GM12864 (cell line): Measurements from ENCODE around the gene XPO1.
A peak's percentile ranks its signal among the peaks of the same experiment; 100 is the strongest.
"Not testable (repeated sequence)": the region's sequence is repeated elsewhere in the genome, so short reads cannot be mapped to it uniquely, and the experiment has no call there.

Experiments
- DNase-seq: peaks from one replicate; pipeline ENCODE4 v3.0.0-alpha.2; 2011; ENCODE audit warnings: low read depth
- H3K4me3 ChIP-seq: 2 replicates; pipeline ENCODE4 v1.5.1; 2011; ENCODE audit warnings: mild to moderate bottlenecking, low read depth, low read length, control low read depth
- CTCF ChIP-seq: IDR thresholded peaks from 2 replicates; pipeline ENCODE4 v1.5.1; 2011; ENCODE audit warnings: low read depth, mild to moderate bottlenecking, moderate library complexity, low read length, control low read depth, inconsistent platforms; ENCODE audit errors: missing control alignments

The XPO1 gene

DNA sequence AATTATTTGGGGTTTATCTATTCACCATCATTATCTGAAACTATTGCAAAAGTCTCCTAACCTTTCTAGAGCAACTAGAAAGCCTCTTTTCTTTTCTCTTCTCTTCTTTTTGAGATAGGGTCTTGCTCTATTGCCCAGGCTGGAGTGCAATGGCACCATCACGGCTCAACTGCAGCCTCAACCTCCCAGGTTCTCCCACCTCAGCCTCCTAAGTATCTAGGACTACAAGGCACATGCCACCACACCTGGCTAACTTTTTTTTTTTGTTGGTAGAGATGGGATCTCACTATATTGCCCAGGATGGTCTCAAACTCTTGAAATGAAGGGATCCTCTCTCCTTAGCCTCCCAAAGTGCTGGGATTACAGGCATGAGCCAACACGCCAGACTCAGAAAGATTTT, 24.5 kb upstream of the XPO1 start:
- no peak for TF ChIP-seq CTCF
- DNase-seq, result no peak
- H3K4me3 ChIP-seq, result no peak overlapping the region

GRCh38 chr2:61558160-61558559, 20.0 kb upstream of the XPO1 start:
- no peak overlapping the region for H3K4me3 ChIP-seq
- DNase-seq, result no peak
- no peak for TF ChIP-seq CTCF

DNA sequence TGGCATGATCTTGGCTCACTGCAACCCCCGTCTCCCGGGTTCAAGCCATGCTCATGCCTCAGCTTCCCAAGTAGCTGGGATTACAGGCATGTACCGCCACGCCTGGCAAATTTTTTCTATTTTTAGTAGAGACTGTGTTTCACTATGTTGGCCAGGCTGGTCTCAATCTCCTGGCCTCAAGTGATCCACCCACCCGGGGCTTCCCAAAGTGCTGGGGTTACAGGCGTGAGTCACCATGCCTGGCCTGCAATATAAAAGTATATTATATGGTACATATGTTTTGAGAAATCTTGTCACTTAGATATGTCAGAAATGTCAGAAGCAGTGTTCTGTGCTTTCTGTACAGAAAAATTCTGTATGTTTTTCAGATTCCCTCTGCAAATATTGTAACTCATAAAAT, 19.2 kb upstream of the XPO1 start:
- H3K4me3 ChIP-seq, result no peak overlapping the region
- DNase-seq, result no peak
- TF ChIP-seq CTCF, result no peak

DNA sequence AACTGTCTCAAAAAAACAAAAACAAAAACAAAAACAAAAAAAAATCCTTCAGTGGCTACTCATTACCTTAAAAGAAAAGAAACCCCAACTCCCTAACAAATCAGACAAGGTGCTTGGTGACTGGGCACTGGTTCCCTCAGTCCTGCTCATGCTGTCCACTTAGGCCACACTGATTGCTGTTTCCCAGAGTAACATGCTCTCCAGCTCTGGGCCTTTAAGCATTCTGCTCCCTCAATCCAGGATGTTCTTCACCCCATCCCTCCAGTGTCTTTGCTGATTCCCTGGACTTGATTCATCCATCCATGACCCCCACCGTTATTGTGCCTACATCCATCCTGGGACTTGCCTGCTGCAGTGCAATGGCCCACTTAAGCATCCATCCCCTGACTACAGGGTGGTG, 16.4 kb upstream of the XPO1 start:
- no peak for TF ChIP-seq CTCF
- H3K4me3 ChIP-seq, result no peak overlapping the region
- DNase-seq, result no peak

- no peak for DNase-seq
- H3K4me3 ChIP-seq, result no peak overlapping the region
These were observed 12.4 kb upstream of the XPO1 start for GRCh38 chr2:61550375-61551209.

GRCh38 chr2:61549546-61549945, 11.4 kb upstream of the XPO1 start:
- H3K4me3 ChIP-seq, result no peak overlapping the region
- no peak for TF ChIP-seq CTCF
- DNase-seq, result no peak

More at GRCh38 chr2:61550375-61551209, 12.4 kb upstream of the XPO1 start:
- TF ChIP-seq CTCF, result no peak

DNA sequence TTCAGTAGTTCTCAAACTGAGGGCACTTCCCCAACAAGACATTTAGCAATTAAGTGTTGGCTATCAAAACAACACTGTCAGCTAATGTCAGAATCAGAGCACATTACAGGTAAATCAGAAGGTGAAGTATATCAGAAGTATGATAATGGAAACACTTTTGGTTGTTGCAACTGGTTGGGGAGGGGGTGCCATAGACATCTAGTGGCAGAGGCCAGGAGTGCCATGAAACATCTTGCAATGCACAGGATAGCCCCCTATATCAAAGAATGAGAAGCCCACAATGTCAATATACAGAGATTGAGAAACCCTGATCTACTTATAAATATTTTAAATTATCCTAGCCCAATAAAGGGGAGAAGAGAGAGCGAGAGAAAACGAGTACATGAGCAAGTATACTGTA, 4.9 kb upstream of the XPO1 start:
- peak; percentile 21 for TF ChIP-seq CTCF
- no peak overlapping the region for H3K4me3 ChIP-seq
- DNase-seq, result no peak

DNA sequence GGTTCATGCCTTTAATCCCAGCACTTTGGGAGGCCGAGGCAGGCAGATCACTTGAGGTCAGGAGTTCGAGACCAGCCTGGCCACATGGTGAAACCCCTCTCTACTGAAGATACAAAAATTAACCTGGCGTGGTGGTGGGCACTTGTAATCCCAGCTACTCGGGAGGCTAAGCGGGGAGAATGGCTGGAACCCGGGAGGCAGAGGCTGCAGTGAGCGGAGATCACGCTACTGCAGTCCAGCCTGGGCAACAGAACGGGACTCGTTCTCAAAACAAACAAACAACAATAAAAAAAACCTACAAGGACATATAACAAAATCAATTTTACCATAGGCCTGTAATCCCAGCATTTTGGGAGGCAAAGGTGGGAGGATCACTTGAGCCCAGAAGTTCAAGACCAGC, 2.0 kb upstream of the XPO1 start:
- not testable (repeated sequence) for DNase-seq, H3K4me3 ChIP-seq
